HG03060 (cell line): Measurements from ENCODE around the gene POLN.
"Not testable (repeated sequence)": the region's sequence is repeated elsewhere in the genome, so short reads cannot be mapped to it uniquely, and the experiment has no call there.

ENCODE experiments used
- ATAC-seq: cut with Tn5 transposase; IDR thresholded peaks from one replicate; pipeline ENCODE4 v1.9.1; 2021; ENCODE audit warnings: low read depth, moderate number of reproducible peaks; ENCODE audit not compliant: unreplicated experiment

The POLN gene

GRCh38 chr4:2172161-2172560 is 69.8 kb downstream of the POLN start:
- no peak for ATAC-seq

- ATAC-seq = no peak
These were observed 73.2 kb downstream of the POLN start for GRCh38 chr4:2168469-2169319.

GRCh38 chr4:2166253-2166652 is 75.7 kb downstream of the POLN start:
- no peak for ATAC-seq

GRCh38 chr4:2165391-2165790 is 76.5 kb downstream of the POLN start:
- no peak for ATAC-seq

- ATAC-seq = no peak
These were observed 78.6 kb downstream of the POLN start for GRCh38 chr4:2163311-2163821.

- ATAC-seq = not testable (repeated sequence)
These were observed 80.7 kb downstream of the POLN start for GRCh38 chr4:2161092-2161703.

- ATAC-seq = no peak
These were observed 82.0 kb downstream of the POLN start for GRCh38 chr4:2159931-2160330.

GRCh38 chr4:2155246-2155645 is 86.7 kb downstream of the POLN start:
- no peak for ATAC-seq

- ATAC-seq = no peak
These were observed 87.6 kb downstream of the POLN start for GRCh38 chr4:2154215-2154740.

GRCh38 chr4:2151544-2151943 is 90.4 kb downstream of the POLN start:
- ATAC-seq = no peak

- no peak for ATAC-seq
These were observed 91.8 kb downstream of the POLN start for GRCh38 chr4:2150076-2150475.

- no peak for ATAC-seq
These were observed 99.1 kb downstream of the POLN start for GRCh38 chr4:2142630-2143427.

GRCh38 chr4:2141762-2142451 is 100.0 kb downstream of the POLN start:
- no peak for ATAC-seq

- no peak for ATAC-seq
These were observed 100.7 kb downstream of the POLN start for GRCh38 chr4:2141022-2141761.

GRCh38 chr4:2138846-2139500 is 102.9 kb downstream of the POLN start:
- no peak for ATAC-seq

- no peak for ATAC-seq
These were observed 105.2 kb downstream of the POLN start for GRCh38 chr4:2136726-2137125.

- no peak for ATAC-seq
These were observed 106.8 kb downstream of the POLN start for GRCh38 chr4:2135083-2135482.

GRCh38 chr4:2132438-2132837 is 109.5 kb downstream of the POLN start:
- ATAC-seq = no peak
